T-helper 1 cell treated with Interleukin-12 subunit alpha and Interleukin-12 subunit beta and Interleukin-4 antibody, amounts not matched to agents 30 ng/mL and 1 ng/mL, for 36 hours (primary cell): ENCODE results near the gene MAML3. TPM values are rescaled to one million over a fixed set of nuclear protein-coding genes. Genes with fewer than 3 reads are reported as not detected.

ENCODE experiments used
- intact Hi-C: fragments of 100-400 bp; cut with micrococcal nuclease; formaldehyde crosslinking; loops from one replicate; pipeline ENCODE4 v1.15.1; 2024
- total RNA-seq: library from RNA; stranded (reverse); gene quantifications from 2 replicates; pipeline ENCODE4 v1.2.3, GENCODE V29; 2022

MAML3 gene
- total RNA-seq, 1 donor from 2014 or later = 0.83 TPM

DNA sequence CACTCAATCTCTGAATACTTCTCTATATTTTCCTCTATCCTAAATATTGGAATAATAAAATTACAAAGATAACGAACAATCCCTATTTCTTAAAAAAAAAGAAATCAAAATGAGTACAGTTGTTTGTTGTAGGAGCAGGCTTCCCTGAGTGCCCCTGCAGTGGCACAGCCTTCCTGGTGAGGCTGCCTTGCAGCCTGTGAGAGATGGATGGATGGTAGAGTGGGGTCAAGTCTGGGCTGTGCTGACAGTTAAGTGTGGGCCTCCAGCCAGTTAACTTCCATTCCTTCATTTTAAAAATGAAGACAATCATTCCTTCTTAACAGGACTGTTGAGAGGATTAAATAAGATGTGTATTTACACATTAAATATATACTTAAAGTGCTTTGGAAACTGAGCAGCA, 351.5 kb downstream of the MAML3 start:
- intact Hi-C loops = no loop called here

DNA sequence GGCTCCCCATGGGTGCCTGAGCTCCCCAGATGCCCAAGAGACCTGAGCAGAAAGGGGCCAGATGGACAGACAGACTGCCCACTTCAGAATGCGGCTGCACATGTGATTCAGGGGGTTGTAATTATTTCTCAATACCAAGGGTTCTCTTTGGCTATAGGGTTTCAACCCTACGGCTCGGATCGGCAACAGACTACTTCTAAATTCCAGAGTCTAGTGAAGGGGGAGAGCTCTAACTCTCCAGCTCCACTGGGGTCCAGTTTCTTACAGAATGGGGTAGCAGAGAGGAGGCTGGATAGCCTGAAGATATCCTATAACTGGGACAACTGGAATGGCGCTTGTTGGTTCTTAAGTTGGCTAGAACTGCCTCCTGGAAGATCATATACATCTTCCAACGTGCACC, 352.1 kb downstream of the MAML3 start:
- intact Hi-C loops = no loop called here

DNA sequence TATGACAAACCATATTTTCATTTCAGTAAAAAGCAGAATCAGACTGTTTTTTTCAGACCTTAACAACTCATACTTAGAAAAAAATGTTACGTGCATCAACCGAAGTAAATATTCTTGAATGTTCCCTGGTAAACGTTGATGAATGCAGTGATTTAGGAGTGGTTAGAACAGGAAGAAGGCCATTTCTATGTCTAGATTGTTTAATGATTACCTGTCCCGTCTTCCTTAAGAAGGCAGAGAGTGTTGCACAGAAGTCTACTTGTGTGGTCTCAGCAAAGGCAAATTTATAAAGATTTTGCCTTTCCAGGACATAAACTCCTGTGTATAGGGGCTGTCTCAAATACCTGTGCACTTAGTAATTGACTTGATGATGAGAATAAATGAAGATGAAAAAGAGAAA, 353.9 kb downstream of the MAML3 start:
- intact Hi-C loops = no loop called here

DNA sequence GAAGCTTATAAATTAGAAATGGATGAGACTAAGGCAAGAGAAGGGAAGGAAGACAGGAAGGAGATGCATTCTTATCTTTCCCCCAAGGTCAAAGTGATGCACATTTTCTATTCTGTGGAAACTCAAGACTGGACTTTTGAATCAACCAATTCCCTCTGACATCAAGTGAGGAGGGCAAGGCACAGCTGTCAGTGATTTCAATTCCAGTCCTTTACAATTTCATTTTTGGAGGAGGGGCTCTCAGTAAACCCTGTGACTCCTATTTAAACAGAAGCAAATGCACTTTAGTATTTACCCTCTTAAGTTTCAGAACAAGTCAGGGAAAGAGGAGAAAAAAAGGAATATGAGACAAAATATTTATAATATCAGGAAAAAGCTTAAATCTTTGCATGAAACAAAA, 354.4 kb downstream of the MAML3 start:
- intact Hi-C loops = no loop called here

DNA sequence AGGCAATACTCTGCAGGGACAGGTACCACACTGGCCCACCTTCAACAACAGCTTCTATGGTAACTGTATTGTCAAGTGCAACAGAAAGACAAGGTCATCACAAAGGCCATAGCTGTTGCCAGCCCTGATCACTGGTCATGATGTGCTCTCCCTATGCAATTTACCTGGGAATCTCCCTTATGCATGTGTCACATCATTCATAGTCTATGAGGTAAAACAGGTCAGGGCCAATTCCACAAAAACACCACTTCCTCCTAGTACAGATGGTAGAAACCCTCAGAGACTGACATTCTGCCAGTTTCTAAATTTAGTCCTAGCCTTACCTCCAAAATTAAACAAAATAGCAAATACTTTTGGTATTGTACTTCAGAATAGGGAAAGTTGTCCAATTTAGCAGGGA, 355.5 kb downstream of the MAML3 start:
- intact Hi-C loops = no loop called here

DNA sequence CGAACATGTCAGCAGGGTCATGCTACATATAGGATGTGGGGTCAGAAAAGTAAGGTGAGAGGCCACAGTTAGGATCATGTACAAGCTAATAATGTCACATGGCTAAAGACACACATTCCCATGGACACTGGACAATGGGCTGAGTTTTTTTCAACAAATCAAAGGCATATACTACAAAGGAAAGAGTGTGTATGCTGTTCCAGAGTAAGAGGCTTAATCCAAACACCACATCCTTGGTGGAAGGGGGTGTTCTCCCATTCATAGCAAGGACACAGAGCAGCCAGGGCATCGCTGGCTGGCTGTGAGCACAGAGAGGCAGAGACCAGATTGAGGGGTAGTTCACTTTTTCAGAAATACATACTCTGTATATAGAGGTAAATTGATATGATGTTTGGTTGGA, 356.7 kb downstream of the MAML3 start:
- intact Hi-C loops = no loop called here

DNA sequence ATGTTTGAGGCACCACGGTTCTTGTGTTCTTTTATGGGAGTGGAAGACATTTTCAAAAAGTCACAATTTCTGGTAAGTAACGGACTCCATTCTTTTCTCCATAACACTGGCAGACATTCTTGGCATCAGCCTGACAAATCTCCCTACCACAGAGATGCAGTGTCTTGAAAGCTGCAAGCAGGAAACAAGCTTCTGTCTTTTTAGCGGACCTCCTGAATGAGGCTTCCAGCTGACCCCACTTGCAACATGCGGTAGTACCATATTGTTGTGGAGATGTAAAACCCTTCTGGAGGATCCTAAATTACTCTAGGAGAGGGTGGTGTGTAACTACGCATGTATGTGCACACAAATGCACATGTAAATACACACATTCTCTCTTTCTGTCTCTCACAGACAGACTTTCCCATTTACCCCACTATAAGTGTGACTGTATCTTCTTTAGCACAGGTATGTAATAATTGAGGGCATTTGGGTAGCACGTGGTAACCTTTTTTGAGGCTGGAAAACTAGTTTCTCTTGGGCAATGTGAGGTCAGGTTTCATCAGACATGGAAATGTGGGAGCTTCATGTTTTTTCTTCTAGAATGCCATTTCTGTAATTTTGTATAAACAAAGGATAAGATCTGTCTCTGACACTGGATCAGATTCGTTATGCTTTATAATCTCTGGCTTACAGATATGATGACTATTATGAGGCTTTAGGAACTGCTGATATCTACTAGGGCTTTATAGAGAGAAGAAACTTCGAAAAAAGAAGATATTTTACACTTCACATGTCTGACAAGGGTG, 358.3 kb downstream of the MAML3 start:
- intact Hi-C loops = no loop called here

DNA sequence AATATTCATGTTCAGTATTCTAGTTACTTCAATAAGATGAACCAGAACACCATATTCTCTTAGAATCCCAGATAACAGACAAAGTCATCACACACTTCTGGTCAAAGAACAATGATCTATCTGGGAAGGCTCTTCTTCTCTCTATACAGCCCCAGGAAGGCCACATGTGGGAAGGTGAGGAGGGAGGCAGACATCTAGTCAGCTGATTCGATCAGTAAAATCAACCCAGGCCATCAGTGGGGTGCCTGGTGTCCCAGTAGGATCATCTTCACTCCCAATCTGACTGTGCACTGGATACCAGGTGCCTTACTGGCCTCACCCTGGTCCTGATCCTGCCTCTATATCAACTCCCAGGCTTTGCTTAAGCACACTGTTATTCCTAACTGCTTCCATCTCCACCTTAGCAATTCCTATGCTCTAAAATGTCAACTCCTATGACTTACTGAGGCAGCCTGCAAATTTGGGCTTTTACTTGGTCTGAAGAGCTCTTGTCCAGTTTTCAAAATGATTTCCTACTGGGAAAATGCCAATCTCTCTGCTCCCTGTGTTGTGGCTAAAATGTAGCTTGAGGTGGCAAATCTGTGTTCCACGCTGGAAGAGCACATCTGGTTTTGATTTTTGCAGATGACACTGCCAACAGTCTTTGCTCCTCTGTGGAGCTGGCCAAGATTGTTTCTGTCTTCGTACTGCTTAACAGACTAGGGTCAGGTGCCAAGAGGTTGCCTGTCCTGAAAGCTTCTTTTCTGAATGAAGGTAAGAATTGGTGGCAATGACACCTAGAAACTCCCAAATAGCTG, 359.6 kb downstream of the MAML3 start:
- intact Hi-C loops = no loop called here

DNA sequence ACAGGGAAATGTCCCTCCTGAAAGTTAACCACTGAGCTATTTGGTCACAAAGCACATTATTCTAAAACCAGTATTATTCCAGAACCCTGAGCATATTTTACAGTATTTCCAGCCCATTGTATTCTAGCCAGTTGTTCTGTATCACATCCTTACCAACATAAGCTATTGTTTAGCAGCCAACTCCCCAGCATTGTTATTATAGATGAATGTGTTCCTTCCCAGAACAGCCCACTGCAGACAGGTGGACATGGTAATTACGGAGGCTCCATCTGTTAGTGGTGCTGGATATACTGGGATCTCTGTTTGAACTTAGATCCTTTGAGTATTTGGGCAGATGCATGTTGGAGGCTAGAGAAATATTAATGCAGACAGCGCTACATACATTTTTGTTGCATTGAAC, 362.3 kb downstream of the MAML3 start:
- intact Hi-C loops = no loop called here

DNA sequence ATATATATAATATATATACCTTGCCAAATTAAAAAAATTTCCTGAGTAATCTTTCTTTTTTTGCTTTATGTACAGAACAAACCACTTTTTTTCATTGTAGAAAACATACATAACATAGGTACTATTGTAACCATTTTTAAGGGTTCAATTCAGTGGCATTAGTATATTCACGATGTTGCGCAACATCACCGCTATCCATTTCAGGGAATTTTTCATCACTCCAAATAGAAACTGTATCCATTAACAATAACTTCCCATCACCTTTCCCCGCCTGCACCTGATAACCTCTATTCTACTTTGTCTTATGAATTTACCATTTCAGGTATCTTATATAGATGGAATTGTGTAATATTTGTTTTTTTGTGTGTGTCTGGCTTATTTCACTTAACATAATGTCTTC, 363.7 kb downstream of the MAML3 start:
- intact Hi-C loops = no loop called here

DNA sequence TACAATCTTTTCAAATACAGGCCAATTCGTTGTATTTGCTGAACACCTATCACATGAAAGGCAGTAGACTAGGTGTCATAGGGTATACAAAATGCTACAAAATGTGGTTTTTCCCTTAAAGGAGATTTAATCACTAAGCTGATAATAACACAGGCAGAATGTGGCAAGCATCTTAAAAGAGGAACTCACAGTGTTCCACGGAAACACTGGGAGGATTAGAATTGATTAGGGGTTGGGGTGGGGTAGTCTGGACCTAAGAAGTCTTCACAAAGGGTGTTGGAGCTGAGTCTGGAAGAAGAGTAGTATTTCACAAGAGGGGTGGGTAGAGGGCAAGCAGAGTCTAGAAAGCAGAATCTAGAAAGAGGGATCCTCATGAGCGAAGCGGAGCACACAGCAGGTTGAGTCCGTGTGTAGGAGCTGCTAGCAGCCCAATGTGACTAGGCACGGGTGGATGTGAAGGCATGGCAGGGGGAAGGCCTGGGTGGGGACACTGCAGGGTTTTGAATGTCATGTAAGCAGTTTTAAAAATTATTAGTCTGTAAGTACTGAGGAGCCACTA, 364.8 kb downstream of the MAML3 start:
- intact Hi-C loops = no loop called here

DNA sequence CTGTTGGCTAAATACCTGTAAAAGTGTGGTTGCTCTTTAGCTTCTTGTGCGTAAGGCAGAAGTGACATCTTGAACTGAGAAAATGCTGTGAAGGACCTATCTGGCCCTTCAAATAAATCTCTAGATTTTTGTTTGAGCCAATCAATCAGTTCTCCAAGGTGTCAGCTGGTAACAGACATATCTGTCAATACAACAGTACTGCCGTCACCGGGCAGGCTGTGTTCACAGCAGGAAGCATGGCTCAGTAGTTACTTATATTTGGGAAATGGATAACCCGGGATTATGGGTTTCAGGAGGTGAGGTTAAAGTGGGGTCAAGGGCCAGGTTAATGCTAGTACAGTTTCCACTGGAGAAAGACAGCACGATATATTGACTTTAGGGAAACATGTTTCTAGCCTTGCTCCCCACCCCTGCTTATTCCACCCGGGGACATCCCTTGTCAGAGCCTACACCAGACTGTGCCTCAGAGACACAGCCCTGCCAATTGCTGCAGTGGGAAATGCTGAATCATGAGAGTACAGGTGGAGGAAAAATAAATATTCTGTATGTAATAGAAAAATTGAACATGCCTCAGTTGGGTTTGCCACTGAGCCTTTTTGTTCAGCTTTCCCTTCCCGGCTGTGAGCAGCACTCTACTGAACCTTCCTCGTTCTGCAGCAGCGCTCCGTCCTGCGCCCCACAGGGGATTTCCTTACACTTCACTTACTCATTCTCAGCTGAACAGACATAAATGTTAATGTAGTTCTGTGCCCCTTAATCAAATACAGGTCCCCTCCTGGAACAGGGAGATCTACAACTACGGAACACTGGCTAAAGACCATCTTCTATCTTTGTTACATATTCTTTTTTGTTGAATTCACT, 367.3 kb downstream of the MAML3 start:
- intact Hi-C loops = no loop called here

DNA sequence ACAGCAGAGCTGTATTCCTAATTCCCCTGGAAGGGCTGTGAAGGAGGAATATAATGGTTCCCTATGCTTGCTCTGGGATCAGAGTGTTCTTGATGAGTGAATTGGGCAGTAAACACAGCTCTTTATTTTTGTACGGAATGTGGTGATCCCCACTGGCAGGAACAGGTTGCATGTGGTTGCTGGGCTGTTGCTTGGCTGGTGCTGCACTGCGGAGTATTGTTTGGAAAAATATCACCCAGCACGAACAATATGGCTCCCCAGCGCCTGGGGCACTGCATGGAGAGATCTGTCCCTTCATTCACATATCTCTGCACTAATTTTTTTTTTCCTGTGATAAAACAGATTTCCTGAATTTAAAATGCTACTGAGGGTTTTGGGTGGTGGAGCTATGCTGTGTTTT, 368.6 kb downstream of the MAML3 start:
- intact Hi-C loops = no loop called here

DNA sequence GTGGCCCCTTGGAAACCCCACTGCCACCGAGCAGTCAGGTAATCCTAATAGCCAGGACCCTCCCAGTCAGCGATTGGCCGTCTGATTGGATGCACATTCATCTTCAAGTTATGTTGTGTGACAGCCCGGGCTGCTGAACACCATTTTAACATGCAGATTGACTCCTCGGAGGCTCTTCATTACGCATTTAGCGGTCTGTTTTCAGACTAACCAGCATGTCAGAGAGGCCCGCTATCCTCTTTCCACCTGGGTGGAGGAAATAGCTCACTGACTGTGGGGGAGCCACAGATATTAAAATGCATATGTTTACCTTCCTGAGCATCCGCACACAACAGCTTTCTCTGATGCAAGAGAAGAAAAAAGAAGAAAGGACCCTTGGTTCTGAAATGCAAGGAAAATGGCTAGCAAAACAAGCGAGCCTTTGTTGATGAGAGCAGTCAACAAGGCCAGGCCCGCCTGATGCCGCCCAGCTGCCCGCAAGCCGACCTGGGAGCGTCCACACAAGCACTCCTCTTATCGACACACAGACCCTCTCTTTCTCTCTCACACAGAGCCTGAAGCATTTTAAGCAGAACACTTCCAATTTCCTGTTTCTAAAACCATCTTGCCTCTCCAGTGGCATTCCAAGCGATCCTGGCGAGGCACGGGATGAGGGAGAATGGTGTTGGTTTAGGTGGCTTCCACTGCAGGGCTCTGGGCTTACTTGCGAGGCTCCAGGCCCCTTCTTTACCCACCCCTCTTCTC, 370.1 kb downstream of the MAML3 start:
- intact Hi-C loops = no loop called here

DNA sequence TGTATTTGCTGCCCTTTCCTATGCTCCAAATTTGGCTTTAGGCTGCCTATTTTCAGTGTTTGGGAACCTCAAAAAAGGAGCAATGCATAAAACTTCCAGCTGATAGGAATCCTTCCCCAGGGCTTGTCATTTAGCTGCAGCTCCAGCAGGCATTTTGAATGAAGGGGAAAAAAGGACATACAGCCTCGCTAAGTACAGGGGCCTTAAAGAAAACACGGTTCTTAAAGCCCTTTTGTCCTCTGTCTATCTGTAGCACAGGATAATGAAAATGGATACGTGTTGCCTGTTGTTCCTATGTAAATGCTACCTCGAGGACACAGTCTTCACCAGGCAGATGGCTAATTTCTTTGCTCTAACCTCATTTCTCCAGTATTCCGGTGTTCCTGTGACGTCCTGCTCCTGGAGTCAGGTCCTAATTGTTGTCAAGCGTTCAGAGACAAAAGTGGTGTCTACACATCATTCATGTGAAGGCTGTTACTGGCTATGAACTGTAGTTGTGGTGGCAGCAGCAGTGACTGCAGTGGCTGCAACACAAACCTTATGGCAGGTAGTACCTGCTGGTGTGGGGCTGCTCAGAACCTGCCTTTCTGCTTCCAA, 371.0 kb downstream of the MAML3 start:
- intact Hi-C loops = no loop called here

DNA sequence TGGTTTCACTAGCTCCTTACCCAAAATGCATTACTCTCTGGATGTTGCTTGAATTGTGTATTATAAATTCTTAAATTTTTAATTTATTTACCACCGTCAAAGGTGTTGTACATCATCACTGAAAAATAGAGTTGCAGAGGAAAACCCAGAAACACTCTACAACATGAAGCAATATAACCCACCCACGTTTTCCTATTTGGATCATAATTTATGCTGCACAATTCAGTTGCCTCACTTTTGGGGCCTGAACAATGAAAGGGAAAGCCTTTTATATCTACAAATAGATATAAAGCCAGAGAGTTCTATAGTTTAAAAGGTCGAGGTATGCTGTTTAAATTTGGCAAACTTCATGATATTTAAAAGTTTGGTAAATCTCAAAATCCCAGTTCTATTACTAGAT, 372.9 kb downstream of the MAML3 start:
- intact Hi-C loops = no loop called here

DNA sequence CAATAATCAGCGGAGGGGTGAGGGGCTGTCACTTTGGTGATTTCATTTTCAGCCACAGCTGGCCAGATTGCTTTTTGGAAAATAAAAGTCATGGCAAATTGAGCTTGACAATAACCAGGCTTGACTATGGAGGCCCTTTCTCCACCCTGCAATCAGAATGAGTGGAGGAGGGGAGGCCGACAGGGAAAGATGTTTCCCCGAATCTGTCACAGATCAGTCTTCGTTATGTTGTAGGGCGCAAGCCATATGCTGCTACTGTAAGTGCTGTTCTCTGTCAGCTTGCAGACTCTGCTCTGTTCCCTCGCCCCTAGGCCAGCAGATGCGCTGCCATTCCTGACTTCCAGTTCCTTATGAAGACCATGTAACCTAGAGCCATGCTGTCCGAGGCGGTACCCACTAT, 374.3 kb downstream of the MAML3 start:
- intact Hi-C loops = no loop called here

DNA sequence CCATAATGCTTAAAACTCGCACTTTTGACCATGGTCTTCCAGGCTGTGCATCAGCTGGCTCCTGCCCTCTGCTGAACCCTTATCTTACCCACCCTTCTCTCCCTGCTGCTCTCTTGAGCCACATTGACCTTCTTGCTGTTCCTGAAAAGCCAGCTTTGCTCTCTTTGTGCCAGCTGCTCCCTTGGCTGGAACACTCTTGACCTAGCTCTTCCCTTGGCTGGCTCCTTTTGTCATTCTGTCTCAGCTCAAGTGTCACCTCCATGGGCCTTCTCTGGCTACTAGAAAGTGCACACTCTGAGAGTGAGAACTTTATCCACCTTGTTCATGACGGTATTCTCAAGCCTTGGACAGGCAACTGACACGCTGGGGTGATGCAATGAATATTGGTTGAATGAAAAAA, 376.2 kb downstream of the MAML3 start:
- intact Hi-C loops = no loop called here

DNA sequence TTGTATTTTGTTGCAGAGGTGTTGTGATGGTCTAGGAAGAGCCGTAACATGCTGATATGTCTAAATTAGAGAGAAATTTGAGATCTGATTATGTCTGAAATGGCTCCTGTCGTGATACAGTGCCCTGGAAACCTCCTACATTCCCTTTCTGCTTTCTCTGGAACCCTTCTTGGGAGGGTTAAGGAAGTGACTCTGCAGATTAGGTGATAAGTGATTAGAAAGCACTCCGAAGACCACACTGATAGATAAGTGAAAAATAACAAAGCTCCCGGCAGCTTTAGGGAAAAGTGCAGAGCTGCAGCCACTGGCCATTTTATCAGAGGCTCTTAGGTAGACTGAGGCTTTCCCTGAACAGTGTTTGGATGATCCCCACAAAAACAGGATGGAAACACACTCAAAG, 377.7 kb downstream of the MAML3 start:
- intact Hi-C loops = no loop called here

DNA sequence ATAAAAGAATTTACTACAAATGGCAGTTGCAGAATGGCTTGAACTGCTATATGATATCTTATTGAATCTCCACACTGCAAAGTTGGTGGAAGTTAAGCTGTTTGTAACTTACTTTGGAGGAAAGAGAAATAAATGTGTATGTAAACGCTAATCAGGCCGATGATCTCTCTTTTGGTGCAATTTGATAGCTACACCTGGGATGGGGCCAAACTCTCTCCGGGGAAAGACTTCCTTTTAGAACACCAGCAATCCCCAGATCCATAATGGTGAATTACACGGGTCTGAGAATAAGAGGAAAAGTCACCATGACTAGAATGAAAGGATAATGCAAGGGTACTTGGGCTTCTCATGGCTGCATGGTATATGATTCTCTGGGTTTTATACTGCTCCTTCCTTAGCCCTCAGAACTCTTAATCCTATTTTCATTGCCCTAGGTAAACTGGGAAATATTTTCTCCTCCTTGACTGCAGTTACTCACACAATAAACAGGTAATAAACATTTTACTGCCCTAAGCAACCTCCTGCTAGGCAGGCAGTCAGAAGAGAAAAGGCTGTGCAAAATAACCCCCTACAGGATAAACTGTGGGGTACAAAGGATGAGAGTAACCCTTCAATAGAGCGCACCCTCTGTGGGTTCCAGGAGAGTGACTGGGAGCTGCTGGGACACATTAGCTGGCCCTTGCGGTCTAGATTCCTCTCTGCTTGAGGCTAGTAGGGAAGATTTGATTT, 379.1 kb downstream of the MAML3 start:
- intact Hi-C loops = no loop called here
